ENCODE data around the gene SCAF4. TPM values are rescaled to one million over a fixed set of nuclear protein-coding genes. Genes with fewer than 3 reads are reported as not detected.

The SCAF4 gene
- total RNA-seq, result 4.0 and 6.8 TPM in 2 replicates

GRCh38 chr21:31731857-31732596 is at the start of gene SCAF4:
TSS of gene SCAF4 (minus strand) at chr21:31732118. CDS start at chr21:31731692, 426 bp downstream.

GRCh38 chr21:31659536-31660258 is 72.2 kb downstream of the SCAF4 start, which contains the start of gene SOD1:
TSS of gene SOD1 (plus strand) at chr21:31659693. CDS start at chr21:31659770, 77 bp downstream.

Other genes with a start within 250 kb of the SCAF4 start
- 258 and 272 TPM in 2 replicates for gene SOD1, start 72.4 kb downstream of the SCAF4 start, total RNA-seq
- gene HUNK, start 140.9 kb upstream of the SCAF4 start, total RNA-seq, result not detected in 2 replicates

All from endothelial cell of coronary artery (primary cell).